ENCODE results near the gene AGR3.

Gene AGR3

GRCh38 chr7:16881844-16882243 lies at the start of gene AGR3:
TSS of gene AGR3 (minus strand) at chr7:16881983. CDS start at chr7:16878618, 3,365 bp downstream.
- intact Hi-C loops (cut with DNase I) = no loop called here
- DNase-seq = no peak

GRCh38 chr7:16930946-16931345 lies 49.2 kb upstream of the AGR3 start:
- DNase-seq = no peak
- intact Hi-C loops (cut with DNase I) = no loop called here

- no peak for DNase-seq
- intact Hi-C loops (cut with DNase I) = no loop called here
These were observed 47.5 kb upstream of the AGR3 start for GRCh38 chr7:16929146-16929762.

GRCh38 chr7:16926861-16927260 lies 45.1 kb upstream of the AGR3 start:
- intact Hi-C loops (cut with DNase I) = no loop called here
- no peak for DNase-seq

- DNase-seq = peak in 15 of 42 donors; percentile 3 to 61 (median 24)
- intact Hi-C loops (cut with DNase I) = no loop called here
These were observed 44.5 kb upstream of the AGR3 start for GRCh38 chr7:16926283-16926682.

- intact Hi-C loops (cut with DNase I) = no loop called here
- no peak for DNase-seq
These were observed 43.8 kb upstream of the AGR3 start for GRCh38 chr7:16925609-16926008.

- intact Hi-C loops (cut with DNase I) = no loop called here
- no peak for DNase-seq
These were observed 41.2 kb upstream of the AGR3 start for GRCh38 chr7:16923019-16923418.

GRCh38 chr7:16921644-16922257 lies 40.0 kb upstream of the AGR3 start:
- DNase-seq = no peak
- intact Hi-C loops (cut with DNase I) = no loop called here

- intact Hi-C loops (cut with DNase I) = no loop called here
These were observed 39.4 kb upstream of the AGR3 start for GRCh38 chr7:16921151-16921550.

GRCh38 chr7:16919440-16919839 lies 37.7 kb upstream of the AGR3 start:
- intact Hi-C loops (cut with DNase I) = loop anchor here (5.0 to 10.0 kb wide), 2 partner anchors 222 to 315 kb away; no protein-coding TSS in a partner anchor

More at GRCh38 chr7:16921151-16921550, 39.4 kb upstream of the AGR3 start:
- DNase-seq = no peak

GRCh38 chr7:16918288-16918895 lies 36.6 kb upstream of the AGR3 start:
- intact Hi-C loops (cut with DNase I) = loop anchor here (5.0 to 10.0 kb wide), 2 partner anchors 221 to 314 kb away; no protein-coding TSS in a partner anchor
- peak in 22 of 42 donors; percentile 7 to 78 (median 44) for DNase-seq

More at GRCh38 chr7:16919440-16919839, 37.7 kb upstream of the AGR3 start:
- no peak for DNase-seq

GRCh38 chr7:16916738-16917137 lies 35.0 kb upstream of the AGR3 start:
- DNase-seq = no peak
- intact Hi-C loops (cut with DNase I) = loop anchor here (5.0 to 10.0 kb wide), 2 partner anchors 219 to 312 kb away; no protein-coding TSS in a partner anchor

GRCh38 chr7:16916105-16916639 lies 34.4 kb upstream of the AGR3 start:
- intact Hi-C loops (cut with DNase I) = loop anchor here (5.0 to 10.0 kb wide), 2 partner anchors 219 to 311 kb away; no protein-coding TSS in a partner anchor

GRCh38 chr7:16915405-16915804 lies 33.6 kb upstream of the AGR3 start:
- intact Hi-C loops (cut with DNase I) = loop anchor here (5.0 to 10.0 kb wide), 2 partner anchors 218 to 311 kb away; no protein-coding TSS in a partner anchor
- no peak for DNase-seq

More at GRCh38 chr7:16916105-16916639, 34.4 kb upstream of the AGR3 start:
- no peak for DNase-seq

GRCh38 chr7:16914771-16915170 lies 33.0 kb upstream of the AGR3 start:
- no peak for DNase-seq
- intact Hi-C loops (cut with DNase I) = loop anchor here (5.0 to 10.0 kb wide), 2 partner anchors 217 to 310 kb away; no protein-coding TSS in a partner anchor

- DNase-seq = no peak
- intact Hi-C loops (cut with DNase I) = loop anchor here (10.0 kb wide), 1 partner anchor 309 kb away; no protein-coding TSS in a partner anchor
These were observed 31.9 kb upstream of the AGR3 start for GRCh38 chr7:16913643-16914042.

- no peak for DNase-seq
- intact Hi-C loops (cut with DNase I) = loop anchor here (10.0 kb wide), 1 partner anchor 308 kb away; no protein-coding TSS in a partner anchor
These were observed 30.8 kb upstream of the AGR3 start for GRCh38 chr7:16912540-16912939.

GRCh38 chr7:16908561-16908960 lies 26.8 kb upstream of the AGR3 start:
- intact Hi-C loops (cut with DNase I) = no loop called here
- no peak for DNase-seq

GRCh38 chr7:16905300-16906044 lies 23.7 kb upstream of the AGR3 start:
- intact Hi-C loops (cut with DNase I) = no loop called here
- DNase-seq = no peak

Measured in head of caudate nucleus (tissue), 42 donors.